ENCODE results near the gene SOAT2. TPM values are rescaled to one million over a fixed set of nuclear protein-coding genes. Genes with fewer than 3 reads are reported as not detected.

The SOAT2 gene
- total and polyA plus RNA-seq, 2 of the 4 experiments (the other 2 are of a cell fraction), result 0.18 to 0.39 TPM

- intact Hi-C loops (cut with micrococcal nuclease), result no loop called here
- H2BK15ac ChIP-seq (ENCODE audit: low read depth, low read length), result no peak overlapping the region
- no peak overlapping the region for H4K8ac ChIP-seq (ENCODE audit: low read depth in 2 of 2, low read length in 2 of 2)
- H2AFZ ChIP-seq (replicated peaks; ENCODE audit: low read length, poor library complexity), result no peak overlapping the region
- H3K27me3 ChIP-seq (ENCODE audit: control insufficient read depth, insufficient read depth, low read length), result no peaks in the 10 kb centered on the region
- no peak overlapping the region for H3K4ac ChIP-seq (ENCODE audit: low read depth, low read length)
- no peak overlapping the region for H2BK20ac ChIP-seq (ENCODE audit: low read depth, low read length)
- H3K9ac ChIP-seq (ENCODE audit: low read depth, low read length), result no peak overlapping the region
- no peak overlapping the region for H2AK9ac ChIP-seq (replicated peaks; ENCODE audit: low read depth, low read length, poor library complexity)
- no peak overlapping the region for H2BK120ac ChIP-seq (ENCODE audit: low read depth, low read length)
- DNase-seq (no peak), ATAC-seq (ENCODE audit: low read depth) (no peak)
- peaks cover 28% of the 10 kb centered on the region for H3K4me1 ChIP-seq (ENCODE audit: control insufficient read depth, insufficient read depth, low read length)
- dilution Hi-C loops (cut with HindIII; ENCODE audit: low sequenced_read_pairs, unreplicated experiment), result no loop called here
- no peak overlapping the region for H3K23ac ChIP-seq (ENCODE audit: low read depth, low read length)
- H3K4me3 ChIP-seq (ENCODE audit: insufficient read depth, low read depth, low read length), result no peak overlapping the region
- no peak overlapping the region for H4K91ac ChIP-seq (ENCODE audit: insufficient read depth, low read depth, low read length)
- no peak overlapping the region for H2AK5ac ChIP-seq (ENCODE audit: low read depth, low read length)
- CTCF ChIA-PET, result no interaction called here
- no peak for TF ChIP-seq RCOR1 (IDR thresholded peaks at IDR 0.05; ENCODE audit: insufficient replicate concordance, low read length)
- no peak overlapping the region for H3K14ac ChIP-seq (replicated peaks; ENCODE audit: low read depth, low read length)
- WGBS, 2 experiments (ENCODE audit: extremely low coverage in 2 of 2, insufficient read length in 1 of 2), result no CpG with 5 or more reads among the region's 5 CpGs
- H3K56ac ChIP-seq (ENCODE audit: extremely low read depth, insufficient read depth, low read length), result no peak overlapping the region
- peaks cover 11% of the 10 kb centered on the region for H4K20me1 ChIP-seq (ENCODE audit: insufficient read depth, low read length)
- BruUV-seq (replicated peaks), result no TSS peak
- H3K9me1 ChIP-seq (ENCODE audit: insufficient read depth, low read length), result peaks cover 21% of the 10 kb centered on the region
- peaks cover 72% of the 10 kb centered on the region for H3K36me3 ChIP-seq (ENCODE audit: control insufficient read depth, insufficient read depth, low read length)
- no peak overlapping the region for H3K18ac ChIP-seq (ENCODE audit: low read depth, low read length)
- in situ Hi-C loops (cut with MboI; ENCODE audit: low sequenced_read_pairs), result no loop called here
- POLR2A ChIA-PET (ENCODE audit: unreplicated experiment), result no interaction called here
- H3K4me2 ChIP-seq (ENCODE audit: low read depth, low read length), result no peak overlapping the region
- H4K5ac ChIP-seq (ENCODE audit: low read depth, low read length), result no peak overlapping the region
- no peak overlapping the region for H2BK5ac ChIP-seq (ENCODE audit: low read depth, low read length, poor library complexity, severe bottlenecking)
- peaks cover 0 to 48% of the 10 kb centered on the region in 2 experiments; a peak in 3 of 4 replicates for H3K79me1 ChIP-seq (ENCODE audit: low read depth in 1 of 2, low read length in 2 of 2)
- no peaks in the 10 kb centered on the region for H3K9me3 ChIP-seq (ENCODE audit: control insufficient read depth, insufficient read depth, low read length)
- no peak overlapping the region for H3K27ac ChIP-seq (ENCODE audit: insufficient read depth, low read length)
These were observed 47.0 kb upstream of the SOAT2 start for GRCh38 chr12:53056296-53056695.
